ENCODE data around the gene F12.

Gene F12

GRCh38 chr5:177444106-177445051, 35.0 kb upstream of the F12 start:
- Histone ChIP-seq H3K9me3 (ENCODE audit: control insufficient read depth, low read depth, low read length) (no peaks in the 10 kb centered on the region), H3K9ac (ENCODE audit: low read length) (no peak overlapping the region), H3K27me3 (ENCODE audit: control insufficient read depth, insufficient read depth, low read length) (peaks cover 26% of the 10 kb centered on the region), H3K27ac (ENCODE audit: low read length) (no peak overlapping the region), H3K4me1 (ENCODE audit: control insufficient read depth, low read depth, low read length) (peaks cover 17% of the 10 kb centered on the region), H3K36me3 (ENCODE audit: control insufficient read depth, low read depth, low read length) (no peaks in the 10 kb centered on the region), H3K4me3 (ENCODE audit: low read length) (no peak overlapping the region)

- H3K4me1 ChIP-seq (ENCODE audit: control insufficient read depth, low read depth, low read length) = peaks cover 17% of the 10 kb centered on the region
- no peaks in the 10 kb centered on the region for H3K9me3 ChIP-seq (ENCODE audit: control insufficient read depth, low read depth, low read length)
- no peak overlapping the region for H3K9ac ChIP-seq (ENCODE audit: low read length)
- H3K27me3 ChIP-seq (ENCODE audit: control insufficient read depth, insufficient read depth, low read length) = peaks cover 20% of the 10 kb centered on the region
- H3K4me3 ChIP-seq (ENCODE audit: low read length) = no peak overlapping the region
- H3K36me3 ChIP-seq (ENCODE audit: control insufficient read depth, low read depth, low read length) = no peaks in the 10 kb centered on the region
- no peak overlapping the region for H3K27ac ChIP-seq (ENCODE audit: low read length)
Measured at GRCh38 chr5:177443144-177443983, 34.0 kb upstream of the F12 start.

DNA sequence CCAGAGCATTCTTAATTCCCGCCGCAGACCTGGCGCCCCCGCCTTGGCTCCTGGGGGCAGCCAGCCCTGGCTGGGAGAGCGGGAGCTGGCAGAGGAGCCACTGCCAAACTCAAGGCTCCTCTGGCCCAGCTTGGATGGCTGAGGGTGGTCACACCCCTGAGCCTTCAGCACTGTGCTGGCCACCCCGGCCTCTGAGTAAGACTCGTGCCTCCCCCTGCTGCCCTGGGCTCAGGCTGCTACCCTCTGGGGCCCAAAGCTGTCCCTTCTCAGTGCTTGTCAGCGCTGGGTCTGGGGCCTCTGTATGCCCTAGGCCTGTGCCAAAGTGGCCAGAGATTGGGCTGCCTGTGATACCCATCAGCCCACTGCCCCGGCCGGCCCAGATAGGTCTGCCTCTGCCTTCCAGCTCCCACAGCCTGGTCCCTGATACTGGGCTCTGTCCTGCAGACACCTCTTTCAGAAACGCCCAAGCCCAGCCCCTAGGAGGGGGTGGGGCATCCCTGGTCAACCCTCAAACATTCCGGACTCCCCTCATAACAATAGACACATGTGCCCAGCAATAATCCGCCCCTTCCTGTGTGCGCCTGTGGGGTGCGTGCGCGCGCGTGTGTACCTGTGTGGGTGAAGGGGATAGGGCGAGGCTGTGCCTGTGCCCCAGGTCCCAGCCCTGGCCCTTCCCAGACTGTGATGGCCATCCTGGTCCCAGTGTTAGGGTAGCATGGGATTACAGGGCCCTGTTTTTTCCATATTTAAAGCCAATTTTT, 32.9 kb upstream of the F12 start:
- Histone ChIP-seq H3K27ac (ENCODE audit: low read length) (no peak overlapping the region), H3K9me3 (ENCODE audit: control insufficient read depth, low read depth, low read length) (no peaks in the 10 kb centered on the region), H3K36me3 (ENCODE audit: control insufficient read depth, low read depth, low read length) (peaks cover 1% of the 10 kb centered on the region), H3K4me3 (ENCODE audit: low read length) (no peak overlapping the region), H3K27me3 (ENCODE audit: control insufficient read depth, insufficient read depth, low read length) (peaks cover 15% of the 10 kb centered on the region), H3K9ac (ENCODE audit: low read length) (no peak overlapping the region), H3K4me1 (ENCODE audit: control insufficient read depth, low read depth, low read length) (peaks cover 13% of the 10 kb centered on the region)

GRCh38 chr5:177440990-177441780, 31.8 kb upstream of the F12 start:
- Histone ChIP-seq H3K4me3 (ENCODE audit: low read length) (no peak overlapping the region), H3K36me3 (ENCODE audit: control insufficient read depth, low read depth, low read length) (peaks cover 3% of the 10 kb centered on the region), H3K27me3 (ENCODE audit: control insufficient read depth, insufficient read depth, low read length) (peaks cover 14% of the 10 kb centered on the region), H3K4me1 (ENCODE audit: control insufficient read depth, low read depth, low read length) (peaks cover 13% of the 10 kb centered on the region), H3K27ac (ENCODE audit: low read length) (no peak overlapping the region), H3K9me3 (ENCODE audit: control insufficient read depth, low read depth, low read length) (no peaks in the 10 kb centered on the region), H3K9ac (ENCODE audit: low read length) (no peak overlapping the region)

GRCh38 chr5:177440211-177440989, 31.0 kb upstream of the F12 start:
- peaks cover 6% of the 10 kb centered on the region for H3K27me3 ChIP-seq (ENCODE audit: control insufficient read depth, insufficient read depth, low read length)
- H3K4me3 ChIP-seq (ENCODE audit: low read length) = no peak overlapping the region
- H3K36me3 ChIP-seq (ENCODE audit: control insufficient read depth, low read depth, low read length) = peaks cover 6% of the 10 kb centered on the region
- H3K9me3 ChIP-seq (ENCODE audit: control insufficient read depth, low read depth, low read length) = no peaks in the 10 kb centered on the region
- no peak overlapping the region for H3K9ac ChIP-seq (ENCODE audit: low read length)
- no peak overlapping the region for H3K27ac ChIP-seq (ENCODE audit: low read length)
- H3K4me1 ChIP-seq (ENCODE audit: control insufficient read depth, low read depth, low read length) = peaks cover 5% of the 10 kb centered on the region

DNA sequence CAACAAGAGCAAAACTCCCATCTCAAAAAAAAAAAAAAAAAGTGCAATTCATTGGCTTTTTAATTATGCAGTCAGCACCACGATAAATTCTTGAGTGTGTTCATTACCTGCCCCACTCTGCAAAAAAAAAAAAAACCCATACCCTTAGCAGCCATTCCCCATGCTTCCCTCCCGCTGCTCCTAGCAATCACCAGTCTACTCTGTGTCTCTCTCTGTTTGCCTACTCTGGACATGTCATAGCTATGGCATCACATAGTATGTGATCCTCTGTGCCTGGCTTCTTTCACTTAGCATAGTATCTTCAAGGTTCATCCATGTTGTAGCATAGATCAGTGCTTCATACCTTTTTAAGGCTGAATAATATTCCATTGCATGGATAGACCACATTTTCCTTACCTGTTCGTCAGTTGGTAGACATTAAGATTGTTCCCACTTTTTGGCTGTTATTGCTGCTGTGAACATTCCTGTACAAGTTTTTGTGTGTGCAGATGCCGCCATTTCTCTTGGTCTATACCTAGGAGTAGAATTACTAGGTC, 30.2 kb upstream of the F12 start:
- H3K4me3 ChIP-seq (ENCODE audit: low read length) = no peak overlapping the region
- no peak overlapping the region for H3K27ac ChIP-seq (ENCODE audit: low read length)
- peaks cover 12% of the 10 kb centered on the region for H3K36me3 ChIP-seq (ENCODE audit: control insufficient read depth, low read depth, low read length)
- H3K9ac ChIP-seq (ENCODE audit: low read length) = no peak overlapping the region
- no peaks in the 10 kb centered on the region for H3K9me3 ChIP-seq (ENCODE audit: control insufficient read depth, low read depth, low read length)
- H3K27me3 ChIP-seq (ENCODE audit: control insufficient read depth, insufficient read depth, low read length) = no peaks in the 10 kb centered on the region
- peaks cover 3% of the 10 kb centered on the region for H3K4me1 ChIP-seq (ENCODE audit: control insufficient read depth, low read depth, low read length)

DNA sequence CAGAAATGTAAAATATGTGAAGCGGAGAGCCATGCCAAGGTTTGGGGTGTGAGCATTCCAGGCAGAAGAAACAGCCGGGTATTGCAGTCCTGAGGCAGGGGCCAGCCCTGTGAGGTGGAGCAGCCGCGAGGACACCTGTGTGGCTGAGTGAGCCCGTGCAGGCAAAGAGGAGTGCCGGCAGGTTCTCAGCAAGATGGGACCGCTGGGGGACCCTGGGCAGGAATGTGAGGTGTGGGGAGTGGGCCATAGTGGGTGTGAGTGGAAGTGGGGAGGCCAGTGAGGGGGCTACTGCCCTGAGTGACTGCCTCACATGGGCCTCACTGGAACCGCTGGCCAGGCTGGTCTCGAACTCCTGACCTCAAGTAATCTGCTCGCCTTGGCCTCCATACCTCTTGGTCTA, 29.1 kb upstream of the F12 start:
- Histone ChIP-seq H3K9ac (ENCODE audit: low read length) (no peak overlapping the region), H3K27me3 (ENCODE audit: control insufficient read depth, insufficient read depth, low read length) (no peaks in the 10 kb centered on the region), H3K4me1 (ENCODE audit: control insufficient read depth, low read depth, low read length) (peaks cover 3% of the 10 kb centered on the region), H3K27ac (ENCODE audit: low read length) (no peak overlapping the region), H3K9me3 (ENCODE audit: control insufficient read depth, low read depth, low read length) (no peaks in the 10 kb centered on the region), H3K36me3 (ENCODE audit: control insufficient read depth, low read depth, low read length) (peaks cover 22% of the 10 kb centered on the region), H3K4me3 (ENCODE audit: low read length) (no peak overlapping the region)

- Histone ChIP-seq H3K9ac (ENCODE audit: low read length) (no peak overlapping the region), H3K4me3 (ENCODE audit: low read length) (no peak overlapping the region), H3K9me3 (ENCODE audit: control insufficient read depth, low read depth, low read length) (no peaks in the 10 kb centered on the region), H3K36me3 (ENCODE audit: control insufficient read depth, low read depth, low read length) (peaks cover 31% of the 10 kb centered on the region), H3K27me3 (ENCODE audit: control insufficient read depth, insufficient read depth, low read length) (no peaks in the 10 kb centered on the region), H3K4me1 (ENCODE audit: control insufficient read depth, low read depth, low read length) (peaks cover 3% of the 10 kb centered on the region), H3K27ac (ENCODE audit: low read length) (no peak overlapping the region)
Measured at GRCh38 chr5:177437623-177438022, 28.3 kb upstream of the F12 start.

DNA sequence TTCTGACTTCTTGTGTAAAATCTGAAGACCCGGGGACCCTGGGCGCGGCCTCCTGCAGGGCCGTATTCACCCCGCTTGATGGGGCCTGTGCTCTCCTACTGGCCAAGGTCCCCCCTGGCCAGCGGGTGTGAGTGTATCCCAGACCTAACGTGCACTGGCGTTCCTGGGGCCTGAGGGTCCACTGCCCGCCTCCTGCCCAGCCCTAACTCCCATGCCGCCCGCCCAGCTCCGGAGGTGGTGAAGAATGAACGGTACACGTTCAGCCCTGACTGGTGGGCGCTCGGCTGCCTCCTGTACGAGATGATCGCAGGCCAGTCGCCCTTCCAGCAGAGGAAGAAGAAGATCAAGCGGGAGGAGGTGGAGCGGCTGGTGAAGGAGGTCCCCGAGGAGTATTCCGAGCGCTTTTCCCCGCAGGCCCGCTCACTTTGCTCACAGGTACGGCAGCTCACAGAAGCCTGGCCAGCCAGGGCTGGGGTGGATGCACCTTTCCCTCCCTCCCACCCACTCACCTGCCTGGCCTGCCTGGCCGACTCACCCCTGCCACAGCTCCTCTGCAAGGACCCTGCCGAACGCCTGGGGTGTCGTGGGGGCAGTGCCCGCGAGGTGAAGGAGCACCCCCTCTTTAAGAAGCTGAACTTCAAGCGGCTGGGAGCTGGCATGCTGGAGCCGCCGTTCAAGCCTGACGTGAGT, 26.6 kb upstream of the F12 start:
- H3K36me3 ChIP-seq (ENCODE audit: control insufficient read depth, low read depth, low read length) = peaks cover 34% of the 10 kb centered on the region
- H3K27ac ChIP-seq (ENCODE audit: low read length) = no peak overlapping the region
- H3K4me1 ChIP-seq (ENCODE audit: control insufficient read depth, low read depth, low read length) = peaks cover 3% of the 10 kb centered on the region
- no peak overlapping the region for H3K4me3 ChIP-seq (ENCODE audit: low read length)
- no peaks in the 10 kb centered on the region for H3K9me3 ChIP-seq (ENCODE audit: control insufficient read depth, low read depth, low read length)
- no peak overlapping the region for H3K9ac ChIP-seq (ENCODE audit: low read length)
- no peaks in the 10 kb centered on the region for H3K27me3 ChIP-seq (ENCODE audit: control insufficient read depth, insufficient read depth, low read length)

Measured in iPS-18a (cell line).